DOHH2 (cell line): Measurements from ENCODE around the gene AK1.

Experiments used
- CTCF ChIP-seq: fragments of 200-600 bp; sonication (generic); IDR thresholded peaks from one replicate; pipeline ENCODE4 v1.5.1; 2014; ENCODE audit warnings: antibody characterized with exemption, mild to moderate bottlenecking, low read depth, low read length; ENCODE audit not compliant: poor library complexity, severe bottlenecking
- EZH2phosphoT487 ChIP-seq: fragments of 200-600 bp; sonication (generic); IDR thresholded peaks from 2 replicates; pipeline ENCODE4 v1.6.1; 2017; ENCODE audit warnings: borderline replicate concordance, mild to moderate bottlenecking, antibody characterized with exemption, low read length, moderate library complexity, mixed read lengths

GRCh38 chr9:127844821-127845359, 32.6 kb downstream of the AK1 start:
- TF ChIP-seq CTCF (no peak), EZH2phosphoT487 (no peak)
